Measurements from ENCODE around the gene CORO2B. TPM values are rescaled to one million over a fixed set of nuclear protein-coding genes. Genes with fewer than 3 reads are reported as not detected.

Gene CORO2B
- total and polyA plus RNA-seq, 2 experiments from 2014 or later = 1.6 to 4.6 TPM

- TF ChIP-seq ETS1 (IDR thresholded peaks at IDR 0.05) (no peak), ZNF331 (CRISPR knock-in tag; IDR thresholded peaks at IDR 0.05; ENCODE audit: low read depth) (no peak), ZNF462 (CRISPR knock-in tag; IDR thresholded peaks at IDR 0.05) (no peak), ZNF114 (CRISPR knock-in tag; IDR thresholded peaks at IDR 0.05) (no peak), POLR2AphosphoS5 (IDR thresholded peaks at IDR 0.05; ENCODE audit: low read depth) (no peak)
These were observed 131.7 kb downstream of the CORO2B start (continued) for GRCh38 chr15:68710536-68710935.

GRCh38 chr15:68711406-68711805 lies 132.6 kb downstream of the CORO2B start:
- no peaks in the 10 kb centered on the region for H4K20me1 ChIP-seq (replicated peaks; ENCODE audit: insufficient read depth)
- DNase-seq (ENCODE audit: low spot score) = no peak
- no peaks in the 10 kb centered on the region for H3K36me3 ChIP-seq (ENCODE audit: insufficient read depth)
- H2AFZ ChIP-seq = no peak overlapping the region
- H3K4me1 Mint-ChIP-seq = no peaks in the 10 kb centered on the region
- no peak overlapping the region for H3K4me3 Mint-ChIP-seq
- H3K27ac ChIP-seq (ENCODE audit: low read depth) = no peak overlapping the region
- H3K27ac Mint-ChIP-seq = no peak overlapping the region
- H3K27me3 ChIP-seq (ENCODE audit: insufficient read depth) = no peaks in the 10 kb centered on the region
- no peak overlapping the region for H3K4me2 ChIP-seq
- no peaks in the 10 kb centered on the region; the same call in 2 of the 3 replicates for H3K36me3 Mint-ChIP-seq (ENCODE audit: low read depth)
- H3K9me3 Mint-ChIP-seq = no peaks in the 10 kb centered on the region
- H3K4me1 ChIP-seq (ENCODE audit: insufficient read depth) = no peaks in the 10 kb centered on the region
- H3K79me2 ChIP-seq (replicated peaks; ENCODE audit: insufficient read depth) = no peaks in the 10 kb centered on the region
- ATAC-seq = no peak
- no peaks in the 10 kb centered on the region for H3K9me2 ChIP-seq (ENCODE audit: insufficient read depth)
- H3K27me3 Mint-ChIP-seq (ENCODE audit: insufficient read depth, low read depth, poor library complexity) = peaks cover 6% of the 10 kb centered on the region
- H3F3A ChIP-seq (replicated peaks; ENCODE audit: low read depth) = no peaks in the 10 kb centered on the region
- no peak overlapping the region for H3K4me3 ChIP-seq
- no peak for TF ChIP-seq CREB1 (CRISPR knock-in tag; IDR thresholded peaks at IDR 0.05; ENCODE audit: low read depth)
- no peak for TF ChIP-seq ZNF331 (CRISPR knock-in tag; IDR thresholded peaks at IDR 0.05; ENCODE audit: low read depth)
- no peak for TF ChIP-seq EZH2 (IDR thresholded peaks at IDR 0.05; ENCODE audit: low read depth, unreplicated experiment)
- TF ChIP-seq ETS1 (IDR thresholded peaks at IDR 0.05) = no peak
- no peak for TF ChIP-seq ZNF462 (CRISPR knock-in tag; IDR thresholded peaks at IDR 0.05)

All from GM23338 (cell line).